AG04450 (cell line): ENCODE results near the gene TRPV6. TPM values are rescaled to one million over a fixed set of nuclear protein-coding genes. Genes with fewer than 3 reads are reported as not detected.

Experiments
- CTCF ChIA-PET: fragments of 300-600, 350-600 bp; formaldehyde crosslinking; extraction: SDS; loops from one replicate; lab custom pipeline; 2022; ENCODE audit warnings: antibody characterized with exemption, inconsistent platforms; lab: Charles Lee
- POLR2A ChIA-PET: fragments of 350-600 bp; formaldehyde crosslinking; extraction: SDS; loops from one replicate; lab custom pipeline; 2021; ENCODE audit warnings: antibody characterized with exemption, inconsistent platforms; lab: Yijun Ruan, JAX
- DNase-seq: peaks from one replicate; pipeline ENCODE4 v3.0.0-alpha.2; 2011; ENCODE audit warnings: low read depth, low spot score
- H3K27ac ChIP-seq: one replicate; pipeline ENCODE4 v1.5.1; 2012; ENCODE audit warnings: low read depth, low read length, control low read depth
- H3K27me3 ChIP-seq: one replicate; pipeline ENCODE4 v1.6.0; 2012; ENCODE audit warnings: low read length; ENCODE audit not compliant: control insufficient read depth, insufficient read depth
- H3K4me3 ChIP-seq: 2 replicates; pipeline ENCODE4 v1.5.1; 2011; ENCODE audit warnings: mild to moderate bottlenecking, low read depth, low read length, control low read depth
- H3K9me3 ChIP-seq: 2 replicates; pipeline ENCODE4 v1.5.1; 2012; ENCODE audit warnings: low read length; ENCODE audit not compliant: control insufficient read depth, insufficient read depth
- CTCF ChIP-seq: IDR thresholded peaks from 2 replicates; pipeline ENCODE4 v1.5.1; 2011; ENCODE audit warnings: low read depth, low read length, control low read depth, inconsistent platforms
- polyA minus RNA-seq: library from RNA; depleted of rRNA, polyadenylated mRNA; stranded (reverse); fragments of >200 nt; gene quantifications from 2 replicates; pipeline ENCODE4 v1.2.3, GENCODE V29; 2011; rRNA and poly(A)+ RNA removed
- polyA plus RNA-seq: library from polyadenylated mRNA; depleted of rRNA; stranded (reverse); fragments of >200 nt; gene quantifications from 2 replicates; pipeline ENCODE4 v1.2.3, GENCODE V29; 2011; rRNA removed

TRPV6 gene
- polyA plus RNA-seq: not detected in 2 replicates
- not detected in 2 replicates for polyA minus RNA-seq

GRCh38 chr7:142885311-142886230, at the start of gene TRPV6:
TSS of gene TRPV6 (minus strand) at chr7:142885745.
- H3K27ac ChIP-seq: no peak within 1 kb of the TSS
- H3K4me3 ChIP-seq: no peak within 1 kb of the TSS
- CTCF ChIA-PET: no interaction called here
- no peak for TF ChIP-seq CTCF
- POLR2A ChIA-PET: no interaction called here
- DNase-seq: no peak
- H3K9me3 ChIP-seq: peaks cover 17% of the 10 kb centered on the region
- H3K27me3 ChIP-seq: no peaks in the 10 kb centered on the region

- Histone ChIP-seq H3K27ac (no peak overlapping the region), H3K9me3 (peaks cover 39% of the 10 kb centered on the region), H3K27me3 (no peaks in the 10 kb centered on the region), H3K4me3 (no peak overlapping the region)
- TF ChIP-seq CTCF: no peak
- ChIA-PET POLR2A (no interaction called here), CTCF (no interaction called here)
- DNase-seq: no peak
Measured at GRCh38 chr7:142934056-142934455, 48.5 kb upstream of the TRPV6 start.

- Histone ChIP-seq H3K27me3 (no peaks in the 10 kb centered on the region), H3K4me3 (no peak within 1 kb of the TSS), H3K27ac (no peak within 1 kb of the TSS), H3K9me3 (peaks cover 44% of the 10 kb centered on the region)
- DNase-seq: no peak
- POLR2A ChIA-PET: no interaction called here
- TF ChIP-seq CTCF: no peak
- CTCF ChIA-PET: no interaction called here
Measured at GRCh38 chr7:142933624-142934023, 48.1 kb upstream of the TRPV6 start, which contains the start of gene TRPV5. TSS of gene TRPV5 (minus strand) at chr7:142933746. CDS start at chr7:142933459, 287 bp downstream.

- H3K27me3 ChIP-seq: no peaks in the 10 kb centered on the region
- DNase-seq: no peak
- no peak overlapping the region for H3K4me3 ChIP-seq
- H3K27ac ChIP-seq: no peak overlapping the region
- ChIA-PET CTCF (no interaction called here), POLR2A (no interaction called here)
- H3K9me3 ChIP-seq: peaks cover 46% of the 10 kb centered on the region
- TF ChIP-seq CTCF: no peak
Measured at GRCh38 chr7:142933092-142933475, 47.5 kb upstream of the TRPV6 start.
